Activated T-cell treated with anti-CD3 and anti-CD28 coated beads, Interleukin-2, amount 50 U/mL, for 72 hours (primary cell): ENCODE measurements around the gene NFYB. TPM values are rescaled to one million over a fixed set of nuclear protein-coding genes. Genes with fewer than 3 reads are reported as not detected.
A peak's percentile ranks its signal among the peaks of the same experiment; 100 is the strongest.

ENCODE experiments used
- ATAC-seq, 2 donors: fragments of 150-1000 bp; cut with Tn5 transposase; replicated peaks in 1 of 2; 2 replicates each; pipeline ENCODE4 v1.10.0; 2021; ENCODE audit warnings: moderate library complexity in 2 of 2, mild to moderate bottlenecking in 1 of 2
- DNase-seq, 2 donors: peaks; one replicate each; pipeline ENCODE4 v3.0.0; 2021 to 2022; ENCODE audit warnings: mixed read lengths in 1 of 2
- H3K27ac Mint-ChIP-seq: one replicate; pipeline ENCODE4 v1.8.0; 2022; ENCODE audit warnings: mild to moderate bottlenecking, moderate library complexity, mixed read lengths
- H3K27me3 Mint-ChIP-seq: one replicate; pipeline ENCODE4 v1.8.0; 2022; ENCODE audit warnings: low read depth, mixed read lengths
- H3K36me3 Mint-ChIP-seq, 2 donors: one replicate each; pipeline ENCODE4 v1.8.0; 2022; ENCODE audit warnings: mixed read lengths in 2 of 2, mild to moderate bottlenecking in 1 of 2; ENCODE audit not compliant: insufficient read depth in 2 of 2
- H3K4me1 Mint-ChIP-seq: one replicate; pipeline ENCODE4 v1.8.0; 2022; ENCODE audit warnings: low read depth, mixed read lengths
- H3K4me3 Mint-ChIP-seq, 2 donors: one replicate each; pipeline ENCODE4 v1.8.0; 2022; ENCODE audit warnings: mild to moderate bottlenecking in 2 of 2, mixed read lengths in 2 of 2, moderate library complexity in 2 of 2
- H3K9me3 Mint-ChIP-seq, 2 donors: one replicate each; pipeline ENCODE4 v1.8.0; 2022; ENCODE audit warnings: mixed read lengths in 2 of 2
- total RNA-seq, 2 donors: library from RNA; stranded (reverse); gene quantifications; one replicate each; pipeline ENCODE4 v1.2.3, GENCODE V29; 2022

NFYB gene
- total RNA-seq, 2 donors from 2014 or later, result 30.2 to 30.8 TPM

GRCh38 chr12:104150416-104150815 lies 12.4 kb upstream of the NFYB start:
- Mint-ChIP-seq H3K9me3 (peaks cover 2 to 3% of the 10 kb centered on the region in 2 donors), H3K27ac (no peak overlapping the region), H3K27me3 (peaks cover 25% of the 10 kb centered on the region), H3K36me3 (peaks cover 0 to 1% of the 10 kb centered on the region in 2 donors), H3K4me1 (peaks cover 8% of the 10 kb centered on the region), H3K4me3 (no peak overlapping the region)
- ATAC-seq, result no peak
- no peak for DNase-seq

- no peak overlapping the region for H3K27ac Mint-ChIP-seq
- H3K27me3 Mint-ChIP-seq, result peaks cover 36% of the 10 kb centered on the region
- no peak for DNase-seq
- ATAC-seq, result no peak
- H3K9me3 Mint-ChIP-seq, result peaks cover 4 to 7% of the 10 kb centered on the region in 2 donors
- peaks cover 3% of the 10 kb centered on the region in 2 donors for H3K36me3 Mint-ChIP-seq
- H3K4me3 Mint-ChIP-seq, result no peak overlapping the region
- no peaks in the 10 kb centered on the region for H3K4me1 Mint-ChIP-seq
Observed at GRCh38 chr12:104147346-104147745, 9.3 kb upstream of the NFYB start.

- peaks cover 22% of the 10 kb centered on the region for H3K27me3 Mint-ChIP-seq
- DNase-seq (no peak), ATAC-seq (no peak)
- H3K4me3 Mint-ChIP-seq, result no peak overlapping the region
- no peak overlapping the region for H3K27ac Mint-ChIP-seq
- peaks cover 4% of the 10 kb centered on the region for H3K4me1 Mint-ChIP-seq
- H3K9me3 Mint-ChIP-seq, result peaks cover 4 to 7% of the 10 kb centered on the region in 2 donors
- H3K36me3 Mint-ChIP-seq, result peaks cover 3% of the 10 kb centered on the region in 2 donors
Observed at GRCh38 chr12:104143918-104144317, 5.9 kb upstream of the NFYB start.

- Mint-ChIP-seq H3K9me3 (peaks cover 4 to 7% of the 10 kb centered on the region in 2 donors), H3K27ac (no peak overlapping the region), H3K36me3 (peaks cover 3% of the 10 kb centered on the region in 2 donors), H3K27me3 (peaks cover 13% of the 10 kb centered on the region), H3K4me3 (no peak overlapping the region), H3K4me1 (peaks cover 9% of the 10 kb centered on the region)
- ATAC-seq (no peak), DNase-seq (no peak)
Observed at GRCh38 chr12:104143002-104143401, 5.0 kb upstream of the NFYB start.

DNA sequence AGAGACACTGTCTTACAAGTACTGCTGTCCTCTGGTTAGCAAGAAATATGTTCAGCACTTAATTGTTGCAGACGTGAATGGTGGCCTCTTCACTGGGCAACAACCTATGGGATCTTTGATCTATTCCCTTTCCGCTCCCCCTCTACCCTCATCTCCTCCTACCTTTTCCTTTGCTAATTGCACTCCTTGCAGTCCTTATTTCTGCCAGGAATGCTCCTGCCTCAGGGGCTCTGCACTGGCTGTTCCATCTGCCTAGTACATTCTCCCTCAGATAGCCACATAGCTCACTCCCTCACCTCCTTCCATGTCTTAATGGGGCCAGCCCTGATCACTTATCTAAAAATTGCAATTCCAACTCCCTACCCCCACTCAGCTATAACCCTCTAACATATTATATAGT lies 4.5 kb upstream of the NFYB start:
- Mint-ChIP-seq H3K4me3 (no peak overlapping the region), H3K27ac (no peak overlapping the region), H3K27me3 (peaks cover 13% of the 10 kb centered on the region), H3K4me1 (peaks cover 9% of the 10 kb centered on the region), H3K36me3 (peaks cover 3% of the 10 kb centered on the region in 2 donors), H3K9me3 (peaks cover 4 to 7% of the 10 kb centered on the region in 2 donors)
- DNase-seq, result no peak
- no peak for ATAC-seq

GRCh38 chr12:104138797-104139152 lies 765 bp upstream of the NFYB start:
- H3K36me3 Mint-ChIP-seq, result no peaks in the 10 kb centered on the region
- peaks cover 13% of the 10 kb centered on the region for H3K27me3 Mint-ChIP-seq
- H3K4me1 Mint-ChIP-seq, result peaks cover 23% of the 10 kb centered on the region
- peak overlapping the region; percentile 62 to 69 for H3K4me3 Mint-ChIP-seq
- H3K27ac Mint-ChIP-seq, result peak overlapping the region; percentile 5
- H3K9me3 Mint-ChIP-seq, result no peaks in the 10 kb centered on the region
- no peak for ATAC-seq
- no peak for DNase-seq

GRCh38 chr12:104137001-104137901 lies 759 bp downstream of the NFYB start:
- Mint-ChIP-seq H3K4me1 (peaks cover 28% of the 10 kb centered on the region), H3K27ac (peak overlapping the region; percentile 82), H3K27me3 (peaks cover under 1% of the 10 kb centered on the region), H3K4me3 (peak overlapping the region; percentile 84 to 85), H3K9me3 (no peaks in the 10 kb centered on the region), H3K36me3 (peaks cover 1 to 3% of the 10 kb centered on the region in 2 donors)
- DNase-seq (peak; percentile 56 to 57), ATAC-seq (peak; percentile 12 to 19)

DNA sequence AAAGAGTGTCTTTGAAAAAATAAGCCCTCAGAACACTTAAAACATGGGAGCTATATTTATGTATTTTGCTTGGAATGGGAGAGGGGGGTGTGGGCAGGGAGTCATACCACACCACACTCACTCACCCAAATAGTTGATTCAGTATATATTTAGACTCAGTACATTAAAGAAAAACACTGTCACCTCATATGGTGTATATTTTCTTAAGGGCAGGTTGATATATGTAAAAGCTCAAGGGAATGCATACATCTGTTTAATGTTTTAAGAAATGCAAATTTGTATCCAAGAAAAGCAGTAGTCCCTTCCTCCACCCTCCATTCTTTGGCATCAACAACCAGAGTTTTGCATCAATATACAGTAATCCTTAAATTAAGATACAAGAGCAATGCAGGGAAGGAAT lies 1.4 kb downstream of the NFYB start:
- no peak for DNase-seq
- Mint-ChIP-seq H3K27ac (peak overlapping the region; percentile 82), H3K9me3 (no peaks in the 10 kb centered on the region), H3K36me3 (peaks cover 3 to 4% of the 10 kb centered on the region in 2 donors), H3K4me3 (peak overlapping the region; percentile 84 to 85), H3K4me1 (peaks cover 31% of the 10 kb centered on the region), H3K27me3 (no peaks in the 10 kb centered on the region)
- ATAC-seq, result no peak

DNA sequence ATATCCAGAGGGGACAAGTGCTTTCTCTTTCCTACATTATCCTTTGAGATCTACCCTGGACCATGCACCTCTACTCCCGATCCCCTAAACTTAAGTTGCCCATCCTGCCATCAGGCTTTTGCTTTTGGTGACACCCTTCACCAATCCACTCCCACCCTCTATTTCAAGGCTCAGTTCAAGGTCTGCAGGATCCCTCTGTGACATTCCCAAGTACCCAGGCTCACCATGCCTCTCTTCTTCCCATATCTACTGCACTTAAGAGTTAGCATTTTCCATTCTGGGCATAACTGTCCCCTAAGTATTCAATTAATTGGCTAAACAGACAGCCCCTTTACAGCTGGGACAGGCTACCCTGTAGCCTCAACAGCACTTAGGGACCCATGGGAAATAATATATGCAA lies 3.1 kb downstream of the NFYB start:
- Mint-ChIP-seq H3K27me3 (no peaks in the 10 kb centered on the region), H3K36me3 (peaks cover 4 to 5% of the 10 kb centered on the region in 2 donors), H3K4me3 (no peak overlapping the region), H3K4me1 (peaks cover 36% of the 10 kb centered on the region), H3K9me3 (no peaks in the 10 kb centered on the region), H3K27ac (no peak overlapping the region)
- ATAC-seq, result no peak
- no peak for DNase-seq

DNA sequence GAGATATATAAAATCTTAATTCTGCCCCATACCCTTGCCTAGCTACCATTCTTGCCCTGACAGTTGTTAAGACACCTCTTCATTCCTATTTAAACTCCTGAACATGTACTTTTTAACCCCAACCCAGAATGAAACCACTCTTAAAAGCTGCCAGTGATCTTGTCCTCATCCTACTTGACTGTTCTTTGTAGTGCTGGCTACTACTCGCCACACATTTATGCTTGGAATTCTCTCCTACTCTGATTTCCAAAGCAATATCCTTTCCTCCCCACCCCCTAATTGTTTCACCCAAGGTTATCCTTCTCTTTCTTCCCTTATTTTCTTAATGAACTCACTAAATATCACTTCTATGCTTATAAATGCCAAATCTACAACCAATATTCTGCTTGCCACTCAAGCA lies 4.1 kb downstream of the NFYB start:
- Mint-ChIP-seq H3K36me3 (peaks cover 6 to 7% of the 10 kb centered on the region in 2 donors), H3K4me1 (peaks cover 39% of the 10 kb centered on the region), H3K4me3 (no peak overlapping the region), H3K9me3 (no peaks in the 10 kb centered on the region), H3K27ac (no peak overlapping the region), H3K27me3 (no peaks in the 10 kb centered on the region)
- DNase-seq (no peak), ATAC-seq (no peak)

DNA sequence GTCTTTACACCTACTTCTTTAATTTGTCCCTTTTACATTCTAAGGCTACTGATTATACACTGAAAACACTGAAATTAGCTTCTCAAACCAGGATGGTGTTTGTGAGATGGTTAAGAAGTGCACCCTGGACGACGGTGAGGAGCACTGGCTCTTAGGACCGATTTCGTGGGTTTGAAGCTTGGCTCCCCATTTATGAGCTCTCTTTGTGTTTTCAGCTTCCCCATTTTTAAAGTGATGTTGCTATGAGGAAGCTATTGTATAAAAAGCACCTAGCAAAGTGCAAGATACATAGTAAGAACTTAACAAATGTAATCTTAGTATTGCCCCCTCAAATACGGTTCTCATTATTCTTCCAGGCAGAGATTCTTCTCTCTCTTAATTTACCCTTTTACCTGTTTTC lies 4.7 kb downstream of the NFYB start:
- ATAC-seq (no peak), DNase-seq (no peak)
- Mint-ChIP-seq H3K4me3 (no peak overlapping the region), H3K27ac (no peak overlapping the region), H3K4me1 (peaks cover 34% of the 10 kb centered on the region), H3K9me3 (no peaks in the 10 kb centered on the region), H3K36me3 (peaks cover 7% of the 10 kb centered on the region in 2 donors), H3K27me3 (no peaks in the 10 kb centered on the region)

DNA sequence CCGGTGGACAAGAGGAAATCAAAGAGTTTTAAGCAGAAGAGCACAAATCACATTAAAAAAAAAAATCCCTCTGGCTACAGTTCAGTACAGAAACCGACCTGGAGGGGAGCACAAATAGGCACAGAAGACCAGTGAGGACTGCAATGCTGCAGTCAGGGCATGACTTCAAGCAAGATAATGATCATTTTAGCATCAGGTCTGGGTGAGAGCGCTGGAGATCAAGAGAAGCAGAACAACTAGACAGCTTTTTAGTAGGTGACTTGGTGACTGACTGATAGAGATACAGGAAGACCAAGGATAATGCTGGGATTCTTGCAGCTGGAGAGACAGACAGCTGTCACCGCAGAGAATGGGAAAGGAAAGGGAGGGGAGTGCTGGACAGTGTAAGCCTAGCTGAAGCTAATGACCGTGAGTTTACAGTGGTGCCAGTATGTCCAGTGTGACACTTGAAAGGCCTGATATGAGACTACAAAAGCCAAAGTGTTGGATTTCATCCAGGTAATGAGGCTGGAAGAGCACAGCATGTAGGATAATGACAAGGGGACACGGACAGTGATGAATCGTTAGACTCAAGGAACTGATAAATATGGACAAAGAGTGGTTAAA lies 5.6 kb downstream of the NFYB start:
- Mint-ChIP-seq H3K9me3 (no peaks in the 10 kb centered on the region), H3K4me3 (no peak overlapping the region), H3K36me3 (peaks cover 7 to 9% of the 10 kb centered on the region in 2 donors), H3K27ac (no peak overlapping the region), H3K4me1 (peaks cover 34% of the 10 kb centered on the region), H3K27me3 (no peaks in the 10 kb centered on the region)
- DNase-seq (no peak), ATAC-seq (no peak)

DNA sequence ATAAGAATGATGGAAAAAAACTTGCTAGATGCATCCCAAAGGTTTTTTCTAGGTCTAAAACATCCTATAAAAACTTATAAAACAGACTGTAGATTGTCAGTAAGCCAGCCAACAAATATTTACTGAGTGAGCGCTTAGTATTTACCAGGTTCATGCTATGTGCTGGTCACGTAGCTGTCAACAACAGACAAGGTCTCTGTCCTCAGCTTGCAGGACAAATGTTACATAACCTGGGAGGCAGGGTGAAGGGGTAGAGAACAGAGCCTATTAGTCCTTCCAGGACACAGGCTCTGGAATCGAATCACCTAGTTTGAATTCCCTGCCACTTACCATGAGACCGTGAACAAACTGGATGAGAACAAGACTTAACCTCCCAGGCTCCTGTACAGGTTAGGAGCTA lies 6.4 kb downstream of the NFYB start:
- peaks cover 7 to 9% of the 10 kb centered on the region in 2 donors for H3K36me3 Mint-ChIP-seq
- H3K27ac Mint-ChIP-seq, result no peak overlapping the region
- H3K4me3 Mint-ChIP-seq, result no peak overlapping the region
- no peaks in the 10 kb centered on the region for H3K9me3 Mint-ChIP-seq
- ATAC-seq (no peak), DNase-seq (no peak)
- H3K4me1 Mint-ChIP-seq, result peaks cover 32% of the 10 kb centered on the region
- H3K27me3 Mint-ChIP-seq, result no peaks in the 10 kb centered on the region
